GM19351 (cell line): ENCODE results near the gene GMDS.

Source experiments
- ATAC-seq: cut with Tn5 transposase; IDR thresholded peaks from one replicate; pipeline ENCODE4 v1.9.1; 2021; ENCODE audit warnings: mild to moderate bottlenecking, moderate library complexity; ENCODE audit not compliant: unreplicated experiment

The GMDS gene

GRCh38 chr6:1870932-1871331, 374.5 kb downstream of the GMDS start:
- ATAC-seq: no peak

GRCh38 chr6:1870251-1870650, 375.2 kb downstream of the GMDS start:
- ATAC-seq: no peak

GRCh38 chr6:1869769-1870168, 375.6 kb downstream of the GMDS start:
- no peak for ATAC-seq

- ATAC-seq: no peak
These were observed 376.1 kb downstream of the GMDS start for GRCh38 chr6:1869308-1869707.

- ATAC-seq: peak; percentile 91
These were observed 376.7 kb downstream of the GMDS start for GRCh38 chr6:1868561-1869261.

- no peak for ATAC-seq
These were observed 378.2 kb downstream of the GMDS start for GRCh38 chr6:1867197-1867596.

GRCh38 chr6:1865585-1865984, 379.8 kb downstream of the GMDS start:
- ATAC-seq: no peak

- no peak for ATAC-seq
These were observed 380.9 kb downstream of the GMDS start for GRCh38 chr6:1864496-1864895.

GRCh38 chr6:1862411-1862810, 383.0 kb downstream of the GMDS start:
- no peak for ATAC-seq

GRCh38 chr6:1860756-1861348, 384.6 kb downstream of the GMDS start:
- ATAC-seq: no peak

GRCh38 chr6:1858859-1859258, 386.5 kb downstream of the GMDS start:
- no peak for ATAC-seq

- no peak for ATAC-seq
These were observed 387.2 kb downstream of the GMDS start for GRCh38 chr6:1858196-1858595.

GRCh38 chr6:1856381-1856780, 389.0 kb downstream of the GMDS start:
- ATAC-seq: peak; percentile 92

GRCh38 chr6:1855890-1856289, 389.5 kb downstream of the GMDS start:
- no peak for ATAC-seq

- no peak for ATAC-seq
These were observed 391.1 kb downstream of the GMDS start for GRCh38 chr6:1854296-1854695.

GRCh38 chr6:1853761-1854160, 391.6 kb downstream of the GMDS start:
- ATAC-seq: no peak

GRCh38 chr6:1851681-1852456, 393.5 kb downstream of the GMDS start:
- ATAC-seq: no peak

- no peak for ATAC-seq
These were observed 394.6 kb downstream of the GMDS start for GRCh38 chr6:1850840-1851157.

GRCh38 chr6:1850121-1850839, 395.1 kb downstream of the GMDS start:
- no peak for ATAC-seq

GRCh38 chr6:1849691-1850090, 395.7 kb downstream of the GMDS start:
- no peak for ATAC-seq

GRCh38 chr6:1848752-1849151, 396.7 kb downstream of the GMDS start:
- ATAC-seq: no peak

GRCh38 chr6:1846611-1847010, 398.8 kb downstream of the GMDS start:
- ATAC-seq: no peak
